Measurements from ENCODE around the gene LDB3.

LDB3 gene

GRCh38 chr10:86779220-86780017 lies 111.1 kb downstream of the LDB3 start (continued):
- TF ChIP-seq ZNF280D (tag by site-specific recombination; IDR thresholded peaks at IDR 0.05) (no peak), ZNF514 (tag by site-specific recombination; IDR thresholded peaks at IDR 0.05) (no peak), ZNF654 (tag by site-specific recombination; IDR thresholded peaks at IDR 0.05; ENCODE audit: low read depth) (no peak)

GRCh38 chr10:86782701-86783418 lies 114.5 kb downstream of the LDB3 start:
- POLR2A ChIA-PET = no interaction called here
- no peak overlapping the region for H3K27ac ChIP-seq (ENCODE audit: extremely low read depth, low read depth, low read length)
- no peak overlapping the region for H3K4me3 ChIP-seq (ENCODE audit: low read depth, low read length)
- peaks cover 3% of the 10 kb centered on the region for H3K4me1 ChIP-seq (ENCODE audit: control insufficient read depth, insufficient read depth, low read length)
- CTCF ChIA-PET = interaction anchor here (0.7 kb wide), 1 partner anchor 16 kb away, joined by 3 read pairs; no protein-coding TSS in a partner anchor
- no peak for TF ChIP-seq ZNF776 (tag by site-specific recombination; IDR thresholded peaks at IDR 0.05; ENCODE audit: borderline replicate concordance)
- TF ChIP-seq HOXD13 (CRISPR knock-in tag; IDR thresholded peaks at IDR 0.05; ENCODE audit: borderline replicate concordance) = no peak
- TF ChIP-seq BCL11A (tag by site-specific recombination; IDR thresholded peaks at IDR 0.05; ENCODE audit: low read depth) = no peak
- TF ChIP-seq SETDB1 (IDR thresholded peaks at IDR 0.05; ENCODE audit: insufficient read length, low read length) = no peak
- TF ChIP-seq ZNF521 (tag by site-specific recombination; IDR thresholded peaks at IDR 0.05) = no peak
- no peak for TF ChIP-seq ZNF433 (tag by site-specific recombination; IDR thresholded peaks at IDR 0.05; ENCODE audit: low read depth)
- TF ChIP-seq ZFP37 (tag by site-specific recombination; IDR thresholded peaks at IDR 0.05) = no peak
- no peak for TF ChIP-seq ZNF510 (tag by site-specific recombination; IDR thresholded peaks at IDR 0.05; ENCODE audit: insufficient replicate concordance)
- TF ChIP-seq ZNF211 (tag by site-specific recombination; IDR thresholded peaks at IDR 0.05; ENCODE audit: low read depth) = no peak
- TF ChIP-seq ZNF302 (tag by site-specific recombination; IDR thresholded peaks at IDR 0.05; ENCODE audit: low read depth) = no peak
- no peak for TF ChIP-seq ZNF391 (tag by site-specific recombination; IDR thresholded peaks at IDR 0.05; ENCODE audit: borderline replicate concordance, low read depth)
- TF ChIP-seq PBX3 (CRISPR knock-in tag; IDR thresholded peaks at IDR 0.05) = no peak
- no peak for TF ChIP-seq ZNF426 (tag by site-specific recombination; IDR thresholded peaks at IDR 0.05)
- TF ChIP-seq ZNF621 (tag by site-specific recombination; IDR thresholded peaks at IDR 0.05) = no peak
- no peak for TF ChIP-seq ZNF23 (tag by site-specific recombination; IDR thresholded peaks at IDR 0.05; ENCODE audit: borderline replicate concordance)
- H3K9me3 ChIP-seq (ENCODE audit: control insufficient read depth, insufficient read depth, low read depth, low read length) = no peaks in the 10 kb centered on the region
- no peaks in the 10 kb centered on the region for H3K36me3 ChIP-seq (ENCODE audit: control insufficient read depth in 2 of 2, insufficient read depth in 1 of 2, low read length in 2 of 2)

- POLR2A ChIA-PET = no interaction called here
- no peaks in the 10 kb centered on the region for H3K36me3 ChIP-seq (ENCODE audit: control insufficient read depth in 2 of 2, insufficient read depth in 1 of 2, low read length in 2 of 2)
- H3K4me1 ChIP-seq (ENCODE audit: control insufficient read depth, insufficient read depth, low read length) = no peaks in the 10 kb centered on the region; the same call in 1 of the 2 replicates
- TF ChIP-seq ZBTB49 (tag by site-specific recombination; IDR thresholded peaks at IDR 0.05; ENCODE audit: low read depth) (no peak), REST (tag by site-specific recombination; IDR thresholded peaks at IDR 0.05) (no peak), ZNF514 (tag by site-specific recombination; IDR thresholded peaks at IDR 0.05) (no peak), ZSCAN16 (tag by site-specific recombination; IDR thresholded peaks at IDR 0.05) (no peak)
Observed at GRCh38 chr10:86785037-86785436, 116.7 kb downstream of the LDB3 start.

More at GRCh38 chr10:86785037-86785436, 116.7 kb downstream of the LDB3 start:
- H3K27ac ChIP-seq (ENCODE audit: extremely low read depth, low read depth, low read length) = no peak overlapping the region
- CTCF ChIA-PET = interaction anchor here (0.7 to 0.9 kb wide), 2 partner anchors 11 to 14 kb away, joined by 3 read pairs; no protein-coding TSS in a partner anchor
- no peaks in the 10 kb centered on the region for H3K9me3 ChIP-seq (ENCODE audit: control insufficient read depth, insufficient read depth, low read depth, low read length)
- H3K4me3 ChIP-seq (ENCODE audit: low read depth, low read length) = no peak overlapping the region
